Dedifferentiated amniotic fluid mesenchymal stem cell (primary cell): ENCODE data around the gene TLCD3A.
"Not testable (repeated sequence)": the region's sequence is repeated elsewhere in the genome, so short reads cannot be mapped to it uniquely, and the experiment has no call there.

ENCODE experiments used
- DNase-seq: peaks from one replicate; pipeline ENCODE4 v3.0.0-alpha.2; 2016; ENCODE audit errors: extremely low spot score

The TLCD3A gene

GRCh38 chr17:788551-788950 lies 56.2 kb downstream of the TLCD3A start:
- no peak for DNase-seq

GRCh38 chr17:789160-789840 lies 56.9 kb downstream of the TLCD3A start:
- no peak for DNase-seq

DNA sequence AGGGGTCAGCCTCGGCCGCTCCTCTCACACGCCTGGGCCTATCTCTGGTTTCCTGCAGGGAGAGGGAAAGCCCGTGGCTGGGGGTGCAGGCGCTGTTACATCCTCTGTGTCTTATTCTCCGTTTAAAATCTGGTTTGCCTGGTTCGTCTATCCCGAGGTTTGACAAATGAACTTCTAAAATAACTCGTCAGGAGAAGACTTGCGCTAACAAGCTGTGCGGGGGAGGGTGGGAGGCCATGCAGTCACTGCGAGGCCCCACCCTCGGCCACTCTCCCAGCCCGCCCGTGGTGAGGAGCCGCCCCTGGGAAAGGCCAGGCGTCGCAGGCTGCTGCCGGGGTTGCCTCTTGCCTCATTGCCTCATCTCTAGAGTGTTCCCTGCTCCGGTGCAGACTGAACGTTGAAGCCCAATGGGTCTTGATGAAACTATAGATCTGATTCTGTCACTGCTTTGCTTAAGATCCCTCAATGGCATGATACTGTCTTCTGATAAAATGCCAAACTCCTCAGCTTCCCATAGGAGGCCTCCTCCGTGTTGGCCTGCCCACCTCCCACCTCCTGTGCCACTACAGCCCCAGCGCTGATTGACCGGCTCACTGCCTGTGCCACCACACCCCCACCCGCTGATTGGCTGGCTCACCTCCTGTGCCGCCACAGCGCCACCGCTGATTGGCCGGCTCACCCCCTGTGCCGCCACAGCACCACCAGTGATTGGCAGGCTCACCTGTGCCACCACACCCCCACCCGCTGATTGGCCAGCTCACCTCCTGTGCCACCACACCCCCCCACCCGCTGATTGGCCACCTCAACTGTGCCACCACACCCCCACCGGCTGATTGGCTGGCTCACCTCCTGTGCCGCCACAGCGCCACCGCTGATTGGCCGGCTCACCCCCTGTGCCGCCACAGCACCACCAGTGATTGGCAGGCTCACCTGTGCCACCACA lies 57.8 kb downstream of the TLCD3A start:
- DNase-seq: not testable (repeated sequence)

DNA sequence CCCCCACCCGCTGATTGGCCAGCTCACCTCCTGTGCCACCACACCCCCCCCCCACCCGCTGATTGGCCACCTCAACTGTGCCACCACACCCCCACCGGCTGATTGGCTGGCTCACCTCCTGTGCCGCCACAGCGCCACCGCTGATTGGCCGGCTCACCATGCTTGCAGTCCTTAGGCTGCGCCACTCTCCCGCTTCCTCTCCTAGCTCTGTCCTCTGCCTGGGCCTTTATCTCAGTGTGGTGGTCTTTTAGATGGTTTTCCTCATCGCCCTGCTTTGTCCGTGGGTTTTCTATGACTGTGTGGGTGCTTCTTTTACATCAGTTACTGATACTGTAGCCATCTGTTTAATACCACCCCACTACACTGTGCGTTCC lies 58.5 kb downstream of the TLCD3A start:
- not testable (repeated sequence) for DNase-seq

GRCh38 chr17:791829-792228 lies 59.4 kb downstream of the TLCD3A start:
- no peak for DNase-seq

DNA sequence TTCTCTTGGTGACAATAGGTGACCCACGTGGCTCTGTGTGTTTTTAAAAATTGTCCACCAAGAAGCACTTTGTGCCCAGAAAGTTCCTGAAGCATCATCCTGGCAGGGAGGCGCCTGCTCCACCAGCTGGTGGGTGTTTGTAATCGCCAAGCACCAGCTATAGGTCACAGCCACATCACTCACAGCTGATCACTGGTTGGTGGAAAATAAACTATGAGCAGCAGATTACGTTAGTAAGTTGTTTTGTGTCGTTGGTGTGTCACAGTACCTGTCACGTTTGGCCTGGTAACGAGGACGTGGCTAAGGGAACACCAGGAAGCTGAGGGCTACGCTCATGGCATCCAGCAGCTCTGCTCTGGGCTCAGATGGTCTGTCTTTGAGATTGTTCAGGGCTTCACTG lies 59.9 kb downstream of the TLCD3A start:
- no peak for DNase-seq
